Measurements from ENCODE around the gene IGFBP5. TPM values are rescaled to one million over a fixed set of nuclear protein-coding genes. Genes with fewer than 3 reads are reported as not detected.

IGFBP5 gene
- total RNA-seq, 2 experiments from 2014 or later: not detected

DNA sequence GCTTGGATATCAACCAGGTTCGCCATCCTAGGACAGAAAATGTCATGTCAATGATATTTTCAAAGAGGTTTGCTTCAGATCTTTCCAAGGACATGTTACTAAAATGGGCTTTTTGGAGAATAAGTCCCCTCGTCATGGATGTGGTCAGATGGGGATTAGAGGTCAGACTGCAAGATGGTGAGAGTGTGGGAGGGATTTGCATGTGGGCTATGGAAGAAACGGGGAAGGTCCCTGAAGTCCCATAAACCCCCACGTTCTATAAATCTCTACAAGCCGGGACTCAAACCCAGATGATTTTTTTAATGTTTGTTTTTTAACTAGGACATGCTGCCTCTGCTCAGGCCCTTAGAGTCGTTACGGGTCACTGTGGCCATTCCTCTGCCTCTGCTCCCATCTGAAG, 37.7 kb upstream of the IGFBP5 start:
- Mint-ChIP-seq H3K4me3 (no peak overlapping the region), H3K27ac (no peak overlapping the region), H3K9me3 (no peaks in the 10 kb centered on the region), H3K27me3 (peaks cover 1% of the 10 kb centered on the region), H3K4me1 (ENCODE audit: low read depth) (no peaks in the 10 kb centered on the region), H3K36me3 (ENCODE audit: low read depth) (no peaks in the 10 kb centered on the region)
- ATAC-seq (no peak), DNase-seq (no peak)
- TF ChIP-seq, protein P1, sequence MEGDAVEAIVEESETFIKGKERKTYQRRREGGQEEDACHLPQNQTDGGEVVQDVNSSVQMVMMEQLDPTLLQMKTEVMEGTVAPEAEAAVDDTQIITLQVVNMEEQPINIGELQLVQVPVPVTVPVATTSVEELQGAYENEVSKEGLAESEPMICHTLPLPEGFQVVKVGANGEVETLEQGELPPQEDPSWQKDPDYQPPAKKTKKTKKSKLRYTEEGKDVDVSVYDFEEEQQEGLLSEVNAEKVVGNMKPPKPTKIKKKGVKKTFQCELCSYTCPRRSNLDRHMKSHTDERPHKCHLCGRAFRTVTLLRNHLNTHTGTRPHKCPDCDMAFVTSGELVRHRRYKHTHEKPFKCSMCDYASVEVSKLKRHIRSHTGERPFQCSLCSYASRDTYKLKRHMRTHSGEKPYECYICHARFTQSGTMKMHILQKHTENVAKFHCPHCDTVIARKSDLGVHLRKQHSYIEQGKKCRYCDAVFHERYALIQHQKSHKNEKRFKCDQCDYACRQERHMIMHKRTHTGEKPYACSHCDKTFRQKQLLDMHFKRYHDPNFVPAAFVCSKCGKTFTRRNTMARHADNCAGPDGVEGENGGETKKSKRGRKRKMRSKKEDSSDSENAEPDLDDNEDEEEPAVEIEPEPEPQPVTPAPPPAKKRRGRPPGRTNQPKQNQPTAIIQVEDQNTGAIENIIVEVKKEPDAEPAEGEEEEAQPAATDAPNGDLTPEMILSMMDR (IDR thresholded peaks at IDR 0.05): no peak
- ChIA-PET CTCF (no interaction called here), POLR2A (no interaction called here)
- intact Hi-C loops (cut with micrococcal nuclease): no loop called here

DNA sequence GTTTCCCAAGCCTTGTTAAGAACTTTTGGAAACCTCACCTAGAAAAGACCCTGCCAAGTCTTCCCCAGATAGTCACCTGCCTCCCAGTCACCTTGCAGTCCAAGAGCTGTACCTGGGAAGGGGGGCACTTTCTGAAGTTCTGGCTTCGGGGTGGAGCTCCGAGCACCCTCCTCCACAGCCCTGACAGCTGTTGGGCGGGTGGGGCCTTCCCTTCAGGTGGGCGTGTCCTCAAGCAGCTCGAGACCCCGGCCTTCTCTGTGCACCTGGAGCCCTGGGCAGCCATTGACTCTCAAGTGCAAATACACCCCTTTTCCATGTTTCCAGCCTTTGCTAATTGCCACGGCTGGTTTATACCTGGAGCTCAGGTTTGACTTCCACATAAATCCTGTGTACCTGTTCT, 37.0 kb upstream of the IGFBP5 start:
- Mint-ChIP-seq H3K27ac (no peak overlapping the region), H3K9me3 (no peaks in the 10 kb centered on the region), H3K4me3 (no peak overlapping the region), H3K4me1 (ENCODE audit: low read depth) (no peaks in the 10 kb centered on the region), H3K36me3 (ENCODE audit: low read depth) (no peaks in the 10 kb centered on the region), H3K27me3 (peaks cover 1% of the 10 kb centered on the region)
- DNase-seq (no peak), ATAC-seq (no peak)
- ChIA-PET POLR2A (no interaction called here), CTCF (interaction anchor here (1.2 kb wide), 1 partner anchor 50 kb away, joined by 3 read pairs; no protein-coding TSS in a partner anchor)
- intact Hi-C loops (cut with micrococcal nuclease): no loop called here
- TF ChIP-seq, protein P1 (IDR thresholded peaks at IDR 0.05): no peak

DNA sequence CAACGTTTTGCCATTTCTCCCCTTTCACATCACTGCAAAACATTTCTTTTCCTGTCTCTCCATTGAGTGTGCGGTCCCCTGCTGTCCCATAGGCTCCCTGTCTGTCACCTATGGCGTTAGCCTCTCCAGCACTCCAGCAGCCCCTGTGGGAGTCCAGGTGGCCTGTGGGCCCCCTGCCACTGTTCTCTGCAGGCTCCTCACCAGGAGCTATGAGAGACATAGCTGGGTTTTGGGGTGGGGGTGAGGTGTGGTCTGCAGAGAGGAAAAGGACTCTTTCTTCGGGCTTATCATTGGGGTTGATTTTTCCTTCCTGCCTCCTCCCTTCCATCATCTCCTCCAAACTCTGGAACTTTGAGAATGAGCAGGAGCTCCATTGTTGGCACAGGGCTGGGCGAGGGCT, 36.1 kb upstream of the IGFBP5 start:
- TF ChIP-seq, protein P1 (IDR thresholded peaks at IDR 0.05): no peak
- Mint-ChIP-seq H3K27me3 (peaks cover 1% of the 10 kb centered on the region), H3K4me1 (ENCODE audit: low read depth) (no peaks in the 10 kb centered on the region), H3K4me3 (no peak overlapping the region), H3K9me3 (no peaks in the 10 kb centered on the region), H3K27ac (no peak overlapping the region), H3K36me3 (ENCODE audit: low read depth) (no peaks in the 10 kb centered on the region)
- ATAC-seq (no peak), DNase-seq (no peak)
- intact Hi-C loops (cut with micrococcal nuclease): no loop called here
- POLR2A ChIA-PET: no interaction called here
- CTCF ChIA-PET: interaction anchor here (1.2 kb wide), 1 partner anchor 49 kb away, joined by 3 read pairs; no protein-coding TSS in a partner anchor

DNA sequence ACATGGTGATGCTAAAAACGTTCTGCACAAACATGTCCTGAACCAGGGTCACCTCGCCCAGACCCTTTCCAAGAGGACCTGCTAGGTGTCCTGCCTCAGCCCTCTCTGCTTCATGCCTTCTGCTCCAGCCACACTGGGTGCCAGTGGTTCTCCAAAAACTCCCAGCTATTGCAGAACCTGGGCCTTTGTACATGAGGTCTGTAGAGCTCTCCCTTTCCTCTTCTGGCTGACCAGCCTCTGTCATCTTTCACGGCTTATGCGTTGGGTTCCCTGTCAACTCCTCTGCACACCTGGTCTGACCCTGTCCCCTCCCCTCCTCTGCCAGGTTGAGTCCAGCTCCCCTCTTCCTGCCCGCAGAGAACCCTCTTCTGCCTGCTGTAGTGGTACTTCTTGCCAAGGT, 35.5 kb upstream of the IGFBP5 start:
- Mint-ChIP-seq H3K27me3 (peaks cover 1% of the 10 kb centered on the region), H3K9me3 (no peaks in the 10 kb centered on the region), H3K36me3 (ENCODE audit: low read depth) (no peaks in the 10 kb centered on the region), H3K4me3 (no peak overlapping the region), H3K27ac (no peak overlapping the region), H3K4me1 (ENCODE audit: low read depth) (no peaks in the 10 kb centered on the region)
- DNase-seq: no peak
- ATAC-seq: no peak
- intact Hi-C loops (cut with micrococcal nuclease): no loop called here
- CTCF ChIA-PET: no interaction called here
- TF ChIP-seq, protein P1 (IDR thresholded peaks at IDR 0.05): no peak
- POLR2A ChIA-PET: interaction anchor here (0.6 to 0.7 kb wide), 2 partner anchors 23 to 632 kb away, joined by 3 read pairs; no protein-coding TSS in a partner anchor

DNA sequence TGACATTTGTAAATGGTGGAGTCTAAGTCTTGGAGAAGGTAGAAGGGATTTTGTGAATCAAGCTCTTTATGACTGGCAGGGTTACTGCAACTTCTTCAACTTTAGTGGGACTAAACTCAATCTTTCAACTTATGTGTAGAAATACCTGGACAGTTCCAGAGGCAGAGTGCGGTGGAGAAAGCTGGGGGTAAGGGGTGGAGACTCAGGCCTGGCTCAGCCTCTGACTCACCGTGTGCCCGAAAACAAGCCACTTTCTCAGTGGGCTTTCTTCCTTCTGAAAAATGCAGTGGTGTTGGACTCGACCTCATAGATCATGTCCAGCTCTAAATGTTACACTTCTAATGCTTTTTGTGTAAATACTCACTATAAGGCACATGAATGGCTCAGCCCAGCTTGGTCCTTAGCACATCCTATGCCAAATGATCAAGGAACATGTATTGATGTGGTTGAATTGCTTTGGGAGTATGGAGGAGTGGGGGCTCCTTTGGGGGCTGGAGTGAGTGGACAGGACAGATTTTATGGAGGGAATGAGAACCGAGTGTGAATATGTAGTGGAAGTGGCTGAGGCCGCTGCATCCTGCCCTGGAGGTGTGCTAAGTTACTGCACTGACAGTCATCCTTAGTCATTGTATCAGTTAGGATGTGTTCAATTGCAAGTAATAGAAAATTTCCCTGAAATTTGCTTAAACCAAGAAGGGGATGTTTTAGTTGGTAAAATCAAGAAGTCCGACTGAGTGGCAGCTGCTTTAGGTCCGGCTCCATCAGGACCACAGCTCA, 32.2 kb upstream of the IGFBP5 start:
- Mint-ChIP-seq H3K27ac (no peak overlapping the region), H3K4me1 (ENCODE audit: low read depth) (no peaks in the 10 kb centered on the region), H3K4me3 (no peak overlapping the region), H3K27me3 (peaks cover 3% of the 10 kb centered on the region), H3K36me3 (ENCODE audit: low read depth) (no peaks in the 10 kb centered on the region), H3K9me3 (no peaks in the 10 kb centered on the region)
- DNase-seq: no peak
- ATAC-seq: no peak
- ChIA-PET POLR2A (no interaction called here), CTCF (no interaction called here)
- intact Hi-C loops (cut with micrococcal nuclease): no loop called here
- TF ChIP-seq, protein P1 (IDR thresholded peaks at IDR 0.05): no peak
